Fibroblast of lung (primary cell): ENCODE results near the gene TWNK. TPM values are rescaled to one million over a fixed set of nuclear protein-coding genes. Genes with fewer than 3 reads are reported as not detected.
A peak's percentile ranks its signal among the peaks of the same experiment; 100 is the strongest.

Experiments
- DNase-seq, 2 donors: peaks; one replicate each; pipeline versions ENCODE4 v3.0.0 to v3.0.0-alpha.2; 2010; ENCODE audit warnings: low read depth in 2 of 2
- H2AFZ ChIP-seq: 2 replicates; pipeline ENCODE4 v1.5.1; 2012; ENCODE audit warnings: low read length, control low read depth, inconsistent platforms
- H3K27ac ChIP-seq: 2 replicates; pipeline ENCODE4 v1.5.1; 2011; ENCODE audit warnings: low read length, control low read depth; ENCODE audit not compliant: insufficient read depth
- H3K27me3 ChIP-seq: 2 replicates; pipeline ENCODE4 v1.5.1; 2011; ENCODE audit warnings: mild to moderate bottlenecking, low read length; ENCODE audit not compliant: control insufficient read depth, insufficient read depth
- H3K36me3 ChIP-seq: 2 replicates; pipeline ENCODE4 v1.5.1; 2011; ENCODE audit warnings: low read length; ENCODE audit not compliant: control insufficient read depth, insufficient read depth
- H3K4me1 ChIP-seq: 2 replicates; pipeline ENCODE4 v1.5.1; 2011; ENCODE audit warnings: low read length; ENCODE audit not compliant: control insufficient read depth, insufficient read depth; ENCODE audit errors: extremely low read depth
- H3K4me2 ChIP-seq: 2 replicates; pipeline ENCODE4 v1.5.1; 2011; ENCODE audit warnings: low read length, control low read depth; ENCODE audit not compliant: insufficient read depth; ENCODE audit errors: extremely low read depth
- H3K4me3 ChIP-seq, 4 experiments: fragments of 200-600 bp in 1 of 4; sonication (generic) in 1 of 4; replicated peaks in 1 of 4; 2 replicates each; pipeline ENCODE4 v1.5.1; 2011 to 2016; ENCODE audit warnings: low read length in 4 of 4, low read depth in 3 of 4, mild to moderate bottlenecking in 3 of 4, control low read depth in 2 of 4, inconsistent platforms in 1 of 4, mixed read lengths in 1 of 4; ENCODE audit not compliant: insufficient read depth in 1 of 4; ENCODE audit errors: control extremely low read depth in 1 of 4
- H3K79me2 ChIP-seq: 2 replicates; pipeline ENCODE4 v1.5.1; 2012; ENCODE audit warnings: mild to moderate bottlenecking, low read length, inconsistent platforms; ENCODE audit not compliant: control insufficient read depth, insufficient read depth
- H3K9ac ChIP-seq: 2 replicates; pipeline ENCODE4 v1.5.1; 2011; ENCODE audit warnings: mild to moderate bottlenecking, low read length, control low read depth; ENCODE audit not compliant: insufficient read depth
- H3K9me3 ChIP-seq: 2 replicates; pipeline ENCODE4 v1.5.1; 2012; ENCODE audit warnings: low read depth, low read length; ENCODE audit not compliant: control insufficient read depth, insufficient read depth
- H4K20me1 ChIP-seq: 2 replicates; pipeline ENCODE4 v1.5.1; 2011; ENCODE audit warnings: low read length; ENCODE audit not compliant: control insufficient read depth, insufficient read depth; ENCODE audit errors: extremely low read depth
- CTCF ChIP-seq, 2 donors: IDR thresholded peaks in 1 of 2; conservative IDR thresholded peaks in 1 of 2; 1 replicate in 1 of 2; 2 replicates in 1 of 2; pipeline ENCODE4 v1.5.1; 2011 to 2012; ENCODE audit warnings: low read length in 2 of 2, control low read depth in 1 of 2, inconsistent platforms in 1 of 2, low read depth in 1 of 2, mild to moderate bottlenecking in 1 of 2
- EZH2 ChIP-seq: IDR thresholded peaks from 2 replicates; pipeline ENCODE4 v1.5.1; 2012; ENCODE audit warnings: low read length, control low read depth, mild to moderate bottlenecking; ENCODE audit errors: missing control alignments
- polyA plus RNA-seq, 2 donors: library from polyadenylated mRNA; depleted of rRNA in 1 of 2; stranded (reverse) in 1 of 2; unstranded in 1 of 2; fragments of >200 nt; gene quantifications; 2 replicates each; pipeline ENCODE4 v1.2.1, GENCODE V29; 2011 to 2012; ENCODE audit warnings: missing spikeins in 1 of 2
- total RNA-seq: library from RNA; depleted of rRNA; stranded (reverse); fragments of >200 nt; gene quantifications from 2 replicates; pipeline ENCODE4 v1.2.1, GENCODE V29; 2014

Gene TWNK
- total and polyA plus RNA-seq, 2 donors (not counting 1 experiment from before 2014, with no cell fraction given): 3.8 to 6.1 TPM

- H3K4me1 ChIP-seq: peaks cover 8% of the 10 kb centered on the region
- H4K20me1 ChIP-seq: no peaks in the 10 kb centered on the region
- TF ChIP-seq EZH2: no peak
- TF ChIP-seq CTCF (conservative IDR thresholded peaks at IDR 0.05 in 1 of 2, IDR thresholded peaks at IDR 0.05 in 1 of 2; ENCODE audit: low read depth in 1 of 2, low read length in 2 of 2): no peak
- peaks cover 19% of the 10 kb centered on the region for H3K36me3 ChIP-seq
- H3K9me3 ChIP-seq: no peaks in the 10 kb centered on the region
- no peaks in the 10 kb centered on the region for H3K27me3 ChIP-seq
- H3K27ac ChIP-seq: no peak overlapping the region
- H3K9ac ChIP-seq: no peak overlapping the region
- H3K79me2 ChIP-seq: peaks cover 33% of the 10 kb centered on the region
- H2AFZ ChIP-seq: no peak overlapping the region
- H3K4me3 ChIP-seq: no peak overlapping the region
- no peak overlapping the region for H3K4me2 ChIP-seq
- DNase-seq: no peak
These were observed 1.7 kb downstream of the TWNK start for GRCh38 chr10:100989088-100989487.

GRCh38 chr10:100993986-100994708 lies 6.8 kb downstream of the TWNK start:
- Histone ChIP-seq H3K9me3 (no peaks in the 10 kb centered on the region), H3K27me3 (no peaks in the 10 kb centered on the region), H3K36me3 (peaks cover 15% of the 10 kb centered on the region), H4K20me1 (no peaks in the 10 kb centered on the region), H3K27ac (no peak overlapping the region), H3K9ac (no peak overlapping the region), H3K79me2 (peaks cover 10% of the 10 kb centered on the region), H3K4me3 (no peak overlapping the region), H3K4me1 (peaks cover 10% of the 10 kb centered on the region), H2AFZ (no peak overlapping the region), H3K4me2 (no peak overlapping the region)
- TF ChIP-seq CTCF (conservative IDR thresholded peaks at IDR 0.05 in 1 of 2, IDR thresholded peaks at IDR 0.05 in 1 of 2; ENCODE audit: low read depth in 1 of 2, low read length in 2 of 2) (peak; percentile 72 to 73), EZH2 (no peak)
- DNase-seq: peak in 1 of 2 donors; percentile 55

GRCh38 chr10:100995181-100995580 lies 7.8 kb downstream of the TWNK start:
- no peaks in the 10 kb centered on the region for H3K27me3 ChIP-seq
- no peak overlapping the region for H3K27ac ChIP-seq
- peaks cover 10% of the 10 kb centered on the region for H3K4me1 ChIP-seq
- no peaks in the 10 kb centered on the region for H4K20me1 ChIP-seq
- no peak overlapping the region for H3K4me3 ChIP-seq
- TF ChIP-seq EZH2 (no peak), CTCF (conservative IDR thresholded peaks at IDR 0.05 in 1 of 2, IDR thresholded peaks at IDR 0.05 in 1 of 2; ENCODE audit: low read depth in 1 of 2, low read length in 2 of 2) (no peak)
- H3K9me3 ChIP-seq: no peaks in the 10 kb centered on the region
- no peak overlapping the region for H3K4me2 ChIP-seq
- H2AFZ ChIP-seq: no peak overlapping the region
- DNase-seq: no peak
- no peak overlapping the region for H3K9ac ChIP-seq
- H3K79me2 ChIP-seq: peaks cover 8% of the 10 kb centered on the region
- H3K36me3 ChIP-seq: peaks cover 12% of the 10 kb centered on the region
